GM23338 (cell line): Measurements from ENCODE around the gene KCNS3. TPM values are rescaled to one million over a fixed set of nuclear protein-coding genes. Genes with fewer than 3 reads are reported as not detected.

Experiments used
- ATAC-seq: fragments of 200-7000 bp; cut with Tn5 transposase; 3 replicates; pipeline ENCODE4 v1.9.1; 2020
- DNase-seq: peaks from one replicate; pipeline ENCODE4 v3.0.0-alpha.2; 2015; ENCODE audit warnings: low spot score
- H2AFZ ChIP-seq: fragments of 200-600 bp; sonication (generic); 2 replicates; pipeline ENCODE4 v1.8.0; 2016; ENCODE audit warnings: antibody characterized with exemption, mild to moderate bottlenecking, moderate library complexity
- H3F3A ChIP-seq: fragments of 200-600 bp; sonication (generic); replicated peaks from 2 replicates; pipeline ENCODE4 v1.8.0; 2017; ENCODE audit warnings: antibody characterized with exemption, mixed run types, low read depth
- H3K27ac ChIP-seq: fragments of 200-600 bp; sonication (generic); 2 replicates; pipeline ENCODE4 v1.6.1; 2016; ENCODE audit warnings: low read depth
- H3K27me3 ChIP-seq: fragments of 200-600 bp; sonication (generic); 2 replicates; pipeline ENCODE4 v1.8.0; 2016; ENCODE audit warnings: mild to moderate bottlenecking, mixed run types, moderate library complexity; ENCODE audit not compliant: insufficient read depth
- H3K36me3 ChIP-seq: fragments of 200-600 bp; sonication (generic); 2 replicates; pipeline ENCODE4 v1.8.0; 2016; ENCODE audit warnings: mild to moderate bottlenecking; ENCODE audit not compliant: insufficient read depth
- H3K4me1 ChIP-seq: fragments of 200-600 bp; sonication (generic); 2 replicates; pipeline ENCODE4 v1.8.0; 2016; ENCODE audit warnings: mild to moderate bottlenecking, moderate library complexity; ENCODE audit not compliant: insufficient read depth
- H3K4me2 ChIP-seq: fragments of 200-600 bp; sonication (generic); 2 replicates; pipeline ENCODE4 v1.7.1; 2017; ENCODE audit warnings: mixed run types
- H3K4me3 ChIP-seq: fragments of 200-600 bp; sonication (generic); 2 replicates; pipeline ENCODE4 v1.6.1; 2016; ENCODE audit warnings: mixed run types
- H3K79me2 ChIP-seq: fragments of 200-600 bp; sonication (generic); replicated peaks from 2 replicates; pipeline ENCODE4 v1.8.0; 2017; ENCODE audit warnings: mild to moderate bottlenecking; ENCODE audit not compliant: insufficient read depth
- H3K9me2 ChIP-seq: fragments of 200-600 bp; sonication (generic); 2 replicates; pipeline ENCODE4 v1.8.0; 2017; ENCODE audit not compliant: insufficient read depth
- H4K20me1 ChIP-seq: fragments of 200-600 bp; sonication (generic); replicated peaks from 2 replicates; pipeline ENCODE4 v1.8.0; 2017; ENCODE audit warnings: mild to moderate bottlenecking; ENCODE audit not compliant: insufficient read depth
- H3K27ac Mint-ChIP-seq: 2 replicates; pipeline ENCODE4 v1.8.0; 2020; ENCODE audit warnings: inconsistent platforms, mild to moderate bottlenecking, moderate library complexity, mixed read lengths
- H3K27me3 Mint-ChIP-seq: 3 replicates; pipeline ENCODE4 v1.8.0; 2022; ENCODE audit warnings: low read depth, mild to moderate bottlenecking, moderate library complexity, mixed read lengths, inconsistent platforms; ENCODE audit not compliant: insufficient read depth, poor library complexity
- H3K36me3 Mint-ChIP-seq: 3 replicates; pipeline ENCODE4 v1.8.0; 2021; ENCODE audit warnings: low read depth, mild to moderate bottlenecking, inconsistent platforms, moderate library complexity, mixed read lengths
- H3K4me1 Mint-ChIP-seq: 3 replicates; pipeline ENCODE4 v1.8.0; 2020; ENCODE audit warnings: mild to moderate bottlenecking, inconsistent platforms, mixed read lengths
- H3K4me3 Mint-ChIP-seq: 3 replicates; pipeline ENCODE4 v1.8.0; 2021; ENCODE audit warnings: moderate library complexity, mild to moderate bottlenecking, inconsistent platforms, mixed read lengths
- H3K9me3 Mint-ChIP-seq: 3 replicates; pipeline ENCODE4 v1.8.0; 2020; ENCODE audit warnings: moderate library complexity, mild to moderate bottlenecking, inconsistent platforms, mixed read lengths
- CREB1 ChIP-seq: fragments of 250-450 bp; sonication (Bioruptor Pico); IDR thresholded peaks from 2 replicates; pipeline ENCODE4 v1.5.0; 2020; ENCODE audit warnings: low read depth, mild to moderate bottlenecking, moderate library complexity
- ETS1 ChIP-seq: IDR thresholded peaks from 2 replicates; pipeline ENCODE4 v1.6.1; 2016; ENCODE audit warnings: antibody characterized with exemption
- EZH2 ChIP-seq: fragments of 200-600 bp; sonication (generic); IDR thresholded peaks from one replicate; pipeline ENCODE4 v1.8.0; 2017; ENCODE audit warnings: antibody characterized with exemption, mild to moderate bottlenecking, low read depth; ENCODE audit not compliant: unreplicated experiment
- JUNB ChIP-seq: IDR thresholded peaks from one replicate; pipeline ENCODE4 v1.6.1; 2016; ENCODE audit warnings: antibody characterized with exemption; ENCODE audit not compliant: unreplicated experiment
- NANOG ChIP-seq: IDR thresholded peaks from 2 replicates; pipeline ENCODE4 v1.6.1; 2016; ENCODE audit warnings: antibody characterized with exemption, borderline replicate concordance
- POLR2AphosphoS5 ChIP-seq: IDR thresholded peaks from 2 replicates; pipeline ENCODE4 v1.6.1; 2016; ENCODE audit warnings: antibody characterized with exemption, low read depth
- REST ChIP-seq: IDR thresholded peaks from one replicate; pipeline ENCODE4 v1.6.1; 2018; ENCODE audit warnings: antibody characterized with exemption; ENCODE audit not compliant: unreplicated experiment
- STAT1 ChIP-seq: IDR thresholded peaks from one replicate; pipeline ENCODE4 v1.6.1; 2016; ENCODE audit warnings: antibody characterized with exemption; ENCODE audit not compliant: unreplicated experiment
- ZNF114 ChIP-seq: fragments of 250-450 bp; sonication (Bioruptor Pico); IDR thresholded peaks from 2 replicates; pipeline ENCODE4 v1.5.0; 2020; ENCODE audit warnings: mild to moderate bottlenecking, moderate library complexity
- ZNF331 ChIP-seq: fragments of 250-450 bp; sonication (Bioruptor Pico); IDR thresholded peaks from 2 replicates; pipeline ENCODE4 v1.5.0; 2020; ENCODE audit warnings: low read depth, mild to moderate bottlenecking, moderate library complexity
- ZNF462 ChIP-seq: fragments of 250-450 bp; sonication (Bioruptor Pico); IDR thresholded peaks from 2 replicates; pipeline ENCODE4 v1.5.0; 2020; ENCODE audit warnings: mild to moderate bottlenecking, moderate library complexity
- polyA plus RNA-seq: library from polyadenylated mRNA; unstranded; fragments of >200 nt; fragmentation: Nextera tagmentation; extraction: Ambion mirVana; gene quantifications from 2 replicates; pipeline ENCODE4 v1.2.1, GENCODE V29; 2016
- total RNA-seq: library from RNA; depleted of rRNA; stranded (reverse); fragments of >200 nt; shearing (Covaris generic); gene quantifications from 2 replicates; pipeline ENCODE4 v1.2.3, GENCODE V29; 2014

KCNS3 gene
- total and polyA plus RNA-seq, 2 experiments from 2014 or later: 23.2 to 80.0 TPM

- TF ChIP-seq ETS1 (no peak), ZNF462 (CRISPR knock-in tag) (no peak), CREB1 (no peak), POLR2AphosphoS5 (no peak), ZNF114 (CRISPR knock-in tag) (no peak), NANOG (no peak), JUNB (no peak), ZNF331 (CRISPR knock-in tag) (no peak), EZH2 (no peak), REST (no peak), STAT1 (no peak)
These were observed 13.8 kb upstream of the KCNS3 start for GRCh38 chr2:17864676-17865075.

More at GRCh38 chr2:17864676-17865075, 13.8 kb upstream of the KCNS3 start:
- H3K4me2 ChIP-seq: no peak overlapping the region
- H3K36me3 Mint-ChIP-seq: no peaks in the 10 kb centered on the region
- ATAC-seq: no peak
- no peak overlapping the region for H2AFZ ChIP-seq
- no peaks in the 10 kb centered on the region for H3F3A ChIP-seq
- H3K4me1 ChIP-seq: no peaks in the 10 kb centered on the region
- no peak for DNase-seq
- H3K4me3 Mint-ChIP-seq: no peak overlapping the region
- no peak overlapping the region for H3K27ac Mint-ChIP-seq
- no peaks in the 10 kb centered on the region for H3K9me3 Mint-ChIP-seq
- no peaks in the 10 kb centered on the region for H3K36me3 ChIP-seq
- H3K27me3 ChIP-seq: no peaks in the 10 kb centered on the region
- no peaks in the 10 kb centered on the region for H3K27me3 Mint-ChIP-seq
- H3K4me1 Mint-ChIP-seq: no peaks in the 10 kb centered on the region
- H3K27ac ChIP-seq: no peak overlapping the region
- H4K20me1 ChIP-seq: no peaks in the 10 kb centered on the region; the same call in 1 of the 2 replicates
- H3K4me3 ChIP-seq: no peak overlapping the region
- no peaks in the 10 kb centered on the region for H3K9me2 ChIP-seq
- no peaks in the 10 kb centered on the region for H3K79me2 ChIP-seq
